ENCODE measurements around the gene THBS3.
"Not testable (repeated sequence)": the region's sequence is repeated elsewhere in the genome, so short reads cannot be mapped to it uniquely, and the experiment has no call there.

THBS3 gene

GRCh38 chr1:155175927-155176371, 31.7 kb downstream of the THBS3 start:
- in situ Hi-C loops (cut with HindIII; ENCODE audit: low sequenced_read_pairs) = no loop called here

- in situ Hi-C loops (cut with HindIII; ENCODE audit: low sequenced_read_pairs) = no loop called here
These were observed 32.3 kb downstream of the THBS3 start for GRCh38 chr1:155175281-155175926.

- in situ Hi-C loops (cut with HindIII; ENCODE audit: low sequenced_read_pairs) = no loop called here
These were observed 33.1 kb downstream of the THBS3 start for GRCh38 chr1:155174324-155175280.

- in situ Hi-C loops (cut with HindIII; ENCODE audit: low sequenced_read_pairs) = no loop called here
These were observed 34.0 kb downstream of the THBS3 start, which contains the start of gene TRIM46 for GRCh38 chr1:155173478-155174323. TRIM46 (plus strand) TSS chr1:155173849; CDS start chr1:155173967, 118 bp downstream.

- in situ Hi-C loops (cut with HindIII; ENCODE audit: low sequenced_read_pairs) = no loop called here
These were observed 34.8 kb downstream of the THBS3 start, which contains the start of gene KRTCAP2 for GRCh38 chr1:155172732-155173477. KRTCAP2 (minus strand) TSS chr1:155173304; CDS start chr1:155173224, 80 bp downstream.

GRCh38 chr1:155171836-155172731, 35.6 kb downstream of the THBS3 start:
- in situ Hi-C loops (cut with HindIII; ENCODE audit: low sequenced_read_pairs) = no loop called here

GRCh38 chr1:155170806-155171205, 36.9 kb downstream of the THBS3 start:
- in situ Hi-C loops (cut with HindIII; ENCODE audit: low sequenced_read_pairs) = no loop called here

GRCh38 chr1:155170101-155170785, 37.5 kb downstream of the THBS3 start:
- in situ Hi-C loops (cut with HindIII; ENCODE audit: low sequenced_read_pairs) = no loop called here

GRCh38 chr1:155169541-155169940, 38.2 kb downstream of the THBS3 start:
- in situ Hi-C loops (cut with HindIII; ENCODE audit: low sequenced_read_pairs) = loop anchor here (5.0 kb wide), 1 partner anchor 72 kb away; no protein-coding TSS in a partner anchor

GRCh38 chr1:155168456-155169210, 39.1 kb downstream of the THBS3 start:
- in situ Hi-C loops (cut with HindIII; ENCODE audit: low sequenced_read_pairs) = loop anchor here (5.0 kb wide), 1 partner anchor 71 kb away; no protein-coding TSS in a partner anchor

GRCh38 chr1:155168105-155168445, 39.6 kb downstream of the THBS3 start:
- in situ Hi-C loops (cut with HindIII; ENCODE audit: low sequenced_read_pairs) = loop anchor here (5.0 kb wide), 1 partner anchor 71 kb away; no protein-coding TSS in a partner anchor

GRCh38 chr1:155167166-155168104, 40.3 kb downstream of the THBS3 start:
- in situ Hi-C loops (cut with HindIII; ENCODE audit: low sequenced_read_pairs) = loop anchor here (5.0 kb wide), 1 partner anchor 70 kb away; no protein-coding TSS in a partner anchor

- in situ Hi-C loops (cut with HindIII; ENCODE audit: low sequenced_read_pairs) = loop anchor here (5.0 kb wide), 1 partner anchor 69 kb away; no protein-coding TSS in a partner anchor
These were observed 41.1 kb downstream of the THBS3 start for GRCh38 chr1:155166471-155167165.

GRCh38 chr1:155166051-155166470, 41.6 kb downstream of the THBS3 start:
- in situ Hi-C loops (cut with HindIII; ENCODE audit: low sequenced_read_pairs) = loop anchor here (5.0 kb wide), 1 partner anchor 69 kb away; no protein-coding TSS in a partner anchor

GRCh38 chr1:155164625-155165024, 43.1 kb downstream of the THBS3 start:
- in situ Hi-C loops (cut with HindIII; ENCODE audit: low sequenced_read_pairs) = loop anchor here (5.0 kb wide), 1 partner anchor 67 kb away; no protein-coding TSS in a partner anchor

GRCh38 chr1:155163785-155164184, 43.9 kb downstream of the THBS3 start:
- in situ Hi-C loops (cut with HindIII; ENCODE audit: low sequenced_read_pairs) = not testable (repeated sequence)

All from endothelial cell of hepatic sinusoid (primary cell).